Naive B cell (primary cell): ENCODE results near the gene RDX. TPM values are rescaled to one million over a fixed set of nuclear protein-coding genes. Genes with fewer than 3 reads are reported as not detected.
"Not testable (repeated sequence)": the region's sequence is repeated elsewhere in the genome, so short reads cannot be mapped to it uniquely, and the experiment has no call there.

Source experiments
- ATAC-seq, 2 donors: fragments of 150-1000 bp; cut with Tn5 transposase; 2 replicates each; pipeline ENCODE4 v1.10.0; 2021; ENCODE audit warnings: low read depth in 2 of 2, mild to moderate bottlenecking in 2 of 2, moderate library complexity in 2 of 2
- DNase-seq: peaks from one replicate; pipeline ENCODE4 v3.0.0; 2022
- H3K27ac Mint-ChIP-seq, 6 donors: one replicate each; pipeline ENCODE4 v1.8.0; 2020 to 2022; ENCODE audit warnings: mild to moderate bottlenecking in 6 of 6, mixed read lengths in 6 of 6, moderate library complexity in 5 of 6, inconsistent platforms in 2 of 6
- H3K27me3 Mint-ChIP-seq, 3 donors: one replicate each; pipeline ENCODE4 v1.8.0; 2021 to 2022; ENCODE audit warnings: mixed read lengths in 3 of 3, mild to moderate bottlenecking in 1 of 3
- H3K36me3 Mint-ChIP-seq, 2 donors: one replicate each; pipeline ENCODE4 v1.8.0; 2020 to 2022; ENCODE audit warnings: mixed read lengths in 2 of 2, inconsistent platforms in 1 of 2, mild to moderate bottlenecking in 1 of 2
- H3K4me1 Mint-ChIP-seq, 3 donors: one replicate each; pipeline ENCODE4 v1.8.0; 2020 to 2022; ENCODE audit warnings: mixed read lengths in 3 of 3, inconsistent platforms in 1 of 3, mild to moderate bottlenecking in 1 of 3, moderate library complexity in 1 of 3
- H3K4me3 Mint-ChIP-seq, 8 donors: one replicate each; pipeline ENCODE4 v1.8.0; 2020 to 2022; ENCODE audit warnings: mild to moderate bottlenecking in 8 of 8, mixed read lengths in 8 of 8, moderate library complexity in 8 of 8, inconsistent platforms in 2 of 8
- H3K9me3 Mint-ChIP-seq, 7 donors: one replicate each; pipeline ENCODE4 v1.8.0; 2020 to 2022; ENCODE audit warnings: mixed read lengths in 7 of 7, mild to moderate bottlenecking in 5 of 7, inconsistent platforms in 2 of 7, moderate library complexity in 1 of 7
- polyA plus RNA-seq, 6 donors: library from polyadenylated mRNA; unstranded; fragments of 300-500 nt; fragmentation: Illumina TruSeq; gene quantifications; one replicate each; pipeline ENCODE4 v1.2.3, GENCODE V29; 2021; ENCODE audit warnings: low read depth in 6 of 6

The RDX gene
- polyA plus RNA-seq, 6 donors from 2014 or later, result 4.1 to 13.7 (median 8.9) TPM

DNA sequence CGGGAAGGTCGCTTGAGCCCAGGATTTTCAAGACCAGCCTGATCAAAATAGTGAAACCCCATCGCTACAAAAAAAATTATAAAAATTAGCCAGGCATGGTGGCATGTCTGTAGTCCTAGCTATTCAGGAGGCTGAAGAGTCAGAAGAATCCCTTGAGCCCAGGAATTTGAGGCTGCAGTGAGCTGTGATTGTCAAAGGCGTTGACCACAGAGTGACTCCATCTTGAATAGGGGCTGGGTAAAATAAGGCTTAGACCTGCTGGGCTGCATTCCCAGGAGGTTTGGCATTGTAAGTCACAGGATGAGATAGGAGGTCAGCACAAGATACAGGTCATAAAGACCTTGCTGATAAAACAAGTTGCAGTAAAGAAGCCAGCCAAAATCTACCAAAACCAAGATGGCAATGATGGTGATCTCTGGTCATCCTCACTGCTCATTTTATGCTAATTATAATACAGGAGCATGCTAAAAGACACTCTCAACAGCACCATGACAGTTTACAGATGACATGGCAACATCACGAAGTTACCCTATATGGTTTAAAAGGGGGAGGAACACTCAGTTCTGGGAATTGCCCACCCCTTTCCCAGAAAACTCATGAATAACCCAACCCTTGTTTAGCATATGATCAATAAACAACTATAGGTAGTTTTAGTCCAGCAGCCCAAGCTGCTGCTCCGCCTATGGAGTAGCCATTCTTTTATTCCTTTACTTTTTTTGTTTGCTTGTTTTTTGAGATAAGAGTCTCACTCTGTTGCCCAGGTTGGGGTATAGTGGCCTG is 2.8 kb upstream of the RDX start:
- H3K27ac Mint-ChIP-seq, result no peak overlapping the region
- ATAC-seq (no peak), DNase-seq (no peak)
- H3K4me3 Mint-ChIP-seq, result peak overlapping the region in 1 of 8 donors; percentile 91
- peaks cover 0 to 7% (median 0%) of the 10 kb centered on the region in 7 donors for H3K9me3 Mint-ChIP-seq
- no peaks in the 10 kb centered on the region for H3K27me3 Mint-ChIP-seq
- no peaks in the 10 kb centered on the region for H3K36me3 Mint-ChIP-seq
- peaks cover 0 to 14% (median 4%) of the 10 kb centered on the region in 3 donors for H3K4me1 Mint-ChIP-seq

DNA sequence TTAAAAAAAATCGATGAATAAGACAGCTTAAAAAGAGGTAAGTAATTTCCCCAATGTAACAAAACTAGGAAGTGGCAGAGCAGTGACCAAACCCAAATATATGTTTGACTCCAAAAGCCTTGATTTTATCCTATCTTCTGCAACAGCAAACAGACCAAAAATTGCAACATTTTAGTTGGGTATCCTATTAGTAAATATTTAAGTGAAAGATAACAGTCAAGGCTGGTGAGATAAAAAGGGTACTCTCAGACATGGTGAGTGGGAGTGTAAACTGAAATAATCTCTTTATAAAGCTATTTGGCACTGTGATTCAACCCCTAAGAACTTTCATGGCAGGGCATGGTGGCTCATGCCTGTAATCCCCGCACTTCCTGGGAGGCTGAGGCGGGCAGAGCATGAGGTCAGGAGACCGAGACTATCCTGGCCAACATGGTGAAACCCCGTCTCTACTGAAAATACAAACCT is 1.9 kb upstream of the RDX start:
- Mint-ChIP-seq H3K36me3 (no peaks in the 10 kb centered on the region), H3K4me3 (peak overlapping the region in 1 of 8 donors; percentile 91), H3K9me3 (peaks cover 0 to 7% (median 0%) of the 10 kb centered on the region in 7 donors), H3K27me3 (no peaks in the 10 kb centered on the region), H3K27ac (no peak overlapping the region), H3K4me1 (peaks cover 0 to 18% (median 7%) of the 10 kb centered on the region in 3 donors)
- DNase-seq, result no peak
- no peak for ATAC-seq

DNA sequence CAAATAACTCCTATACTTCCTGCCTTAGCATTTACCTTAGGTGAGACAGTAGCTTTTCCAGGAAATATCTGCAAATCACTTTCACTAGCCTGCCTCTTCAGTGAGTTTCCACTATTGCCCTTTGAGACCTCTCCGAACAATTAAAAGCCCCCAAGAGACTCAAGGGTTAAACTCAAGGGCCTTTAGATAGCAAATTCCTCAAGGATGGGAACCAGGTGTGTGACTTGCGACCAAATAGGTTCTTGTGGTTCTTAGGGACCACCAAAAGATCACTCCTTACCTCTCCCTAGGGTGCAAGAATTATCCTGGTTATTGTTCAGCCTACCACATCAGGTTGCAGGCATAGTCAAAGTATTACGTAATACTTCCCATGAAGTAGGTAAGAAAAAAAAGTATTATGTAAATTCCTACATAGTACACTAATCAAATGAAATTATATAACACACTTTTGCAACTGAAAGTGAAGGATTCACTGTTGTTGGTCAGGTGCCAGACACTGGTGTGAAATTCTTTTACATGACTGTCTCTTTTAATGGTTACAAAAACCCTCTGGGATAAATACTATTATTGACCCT is 1.4 kb upstream of the RDX start:
- DNase-seq (no peak), ATAC-seq (no peak)
- no peaks in the 10 kb centered on the region for H3K36me3 Mint-ChIP-seq
- peaks cover 0 to 20% (median 8%) of the 10 kb centered on the region in 3 donors for H3K4me1 Mint-ChIP-seq
- no peak overlapping the region for H3K27ac Mint-ChIP-seq
- H3K9me3 Mint-ChIP-seq, result peaks cover 0 to 7% (median 0%) of the 10 kb centered on the region in 7 donors
- no peaks in the 10 kb centered on the region for H3K27me3 Mint-ChIP-seq
- peak overlapping the region in 6 of 8 donors; percentile 7 to 91 (median 56) for H3K4me3 Mint-ChIP-seq

DNA sequence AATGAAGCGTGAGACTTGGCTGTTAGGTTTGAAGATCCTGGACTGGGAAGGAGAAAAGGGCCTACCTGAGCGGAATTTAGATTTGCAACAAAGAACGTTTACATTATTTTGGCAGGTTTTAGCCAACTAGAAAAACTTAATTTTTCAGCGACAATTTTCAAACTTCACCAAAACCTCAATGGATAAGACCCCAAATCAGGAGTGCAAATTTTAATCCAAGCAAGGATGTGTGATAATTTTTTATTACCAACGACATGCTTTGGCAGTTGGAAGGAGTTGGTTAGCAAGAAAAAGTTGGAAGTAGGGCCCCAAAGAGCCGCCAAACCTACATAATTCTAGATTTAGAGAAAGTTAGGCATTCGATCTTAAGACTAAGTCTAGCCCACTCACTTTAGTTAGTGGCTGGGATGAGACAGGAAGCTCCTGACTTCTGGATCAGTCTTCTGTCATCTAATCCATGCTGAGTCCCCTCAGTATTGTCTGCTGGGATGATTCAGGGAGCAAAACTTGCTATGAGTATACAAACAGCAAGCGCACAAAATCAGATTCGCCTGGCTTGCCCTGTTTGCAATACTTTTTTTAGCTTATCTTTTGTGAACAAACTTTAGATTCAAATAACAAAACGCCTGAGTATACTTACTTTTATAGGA is 787 bp upstream of the RDX start:
- Mint-ChIP-seq H3K27me3 (no peaks in the 10 kb centered on the region), H3K27ac (peak overlapping the region in 1 of 6 donors; percentile 32), H3K4me3 (peak overlapping the region; percentile 56 to 91 (median 82)), H3K4me1 (peaks cover 0 to 20% (median 8%) of the 10 kb centered on the region in 3 donors), H3K9me3 (peaks cover 0 to 7% (median 0%) of the 10 kb centered on the region in 7 donors), H3K36me3 (no peaks in the 10 kb centered on the region)
- DNase-seq (no peak), ATAC-seq (no peak)

DNA sequence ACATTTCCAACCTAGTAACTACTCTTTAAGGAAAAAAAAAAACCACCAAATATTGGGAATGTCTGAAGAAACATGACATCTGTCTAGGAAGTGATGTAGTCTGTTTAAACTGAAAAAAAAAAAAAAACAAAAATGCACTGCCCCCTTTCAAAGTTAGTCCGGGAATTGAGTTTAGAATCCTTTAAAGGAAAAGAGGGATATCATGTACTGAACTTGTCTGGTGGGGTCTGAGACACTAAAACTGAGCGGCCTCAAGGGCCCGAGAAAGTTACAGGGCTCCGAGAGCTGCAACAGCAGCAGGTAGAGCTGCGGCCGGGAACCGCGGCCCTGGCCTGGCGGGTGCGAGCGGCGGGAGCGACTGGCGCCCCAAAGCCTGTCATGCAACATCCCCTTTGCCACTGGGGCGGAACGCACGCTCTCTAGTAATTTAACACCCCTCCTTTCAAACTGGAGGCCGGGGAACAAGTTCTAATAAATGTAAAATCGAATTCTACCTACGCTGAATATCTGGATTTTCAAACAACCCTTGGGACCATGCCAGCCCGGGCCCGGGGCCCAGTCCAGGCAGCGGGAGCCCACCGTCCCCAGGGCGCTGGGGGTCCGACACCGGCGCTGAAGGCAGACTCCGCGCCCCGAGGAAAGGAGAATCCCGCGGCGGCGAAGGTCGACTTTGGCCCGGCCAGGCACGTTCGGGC is 736 bp downstream of the RDX start:
- peaks cover 0 to 7% (median 0%) of the 10 kb centered on the region in 7 donors for H3K9me3 Mint-ChIP-seq
- ATAC-seq, result peak; percentile 75 to 77
- peaks cover 0 to 5% (median 0%) of the 10 kb centered on the region in 3 donors for H3K27me3 Mint-ChIP-seq
- H3K36me3 Mint-ChIP-seq, result peaks cover 0 to 5% of the 10 kb centered on the region in 2 donors
- peak overlapping the region in 4 of 6 donors; percentile 12 to 67 (median 39) for H3K27ac Mint-ChIP-seq
- peak; percentile 59 for DNase-seq
- peaks cover 10 to 25% (median 18%) of the 10 kb centered on the region in 3 donors for H3K4me1 Mint-ChIP-seq
- H3K4me3 Mint-ChIP-seq, result peak overlapping the region; percentile 81 to 93 (median 90)

DNA sequence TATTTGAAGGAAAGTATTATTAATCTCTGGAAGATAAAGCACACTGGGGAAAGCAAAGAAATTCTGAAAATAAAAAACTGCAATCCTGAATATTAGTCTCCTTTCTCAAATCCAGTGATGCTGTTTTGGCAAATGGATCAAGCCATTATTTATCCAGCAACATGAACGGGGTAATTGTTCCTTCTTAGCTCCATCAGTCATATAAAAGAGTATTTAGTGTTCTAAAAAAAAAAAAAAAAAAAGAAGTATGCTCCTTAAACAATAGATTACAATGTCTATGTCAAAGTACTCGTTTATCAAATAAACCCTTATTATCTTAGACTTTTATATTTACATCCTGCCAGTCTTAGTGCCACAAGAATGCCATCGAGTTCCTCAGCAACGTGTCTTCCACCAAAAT is 1.3 kb downstream of the RDX start:
- peaks cover 10 to 25% (median 19%) of the 10 kb centered on the region in 3 donors for H3K4me1 Mint-ChIP-seq
- peaks cover 0 to 5% of the 10 kb centered on the region in 2 donors for H3K36me3 Mint-ChIP-seq
- peaks cover 0 to 3% (median 0%) of the 10 kb centered on the region in 7 donors for H3K9me3 Mint-ChIP-seq
- DNase-seq (no peak), ATAC-seq (no peak)
- H3K4me3 Mint-ChIP-seq, result peak overlapping the region in 7 of 8 donors; percentile 22 to 92 (median 89)
- H3K27me3 Mint-ChIP-seq, result peaks cover 0 to 5% (median 0%) of the 10 kb centered on the region in 3 donors
- H3K27ac Mint-ChIP-seq, result peak overlapping the region in 2 of 6 donors; percentile 24 to 67

DNA sequence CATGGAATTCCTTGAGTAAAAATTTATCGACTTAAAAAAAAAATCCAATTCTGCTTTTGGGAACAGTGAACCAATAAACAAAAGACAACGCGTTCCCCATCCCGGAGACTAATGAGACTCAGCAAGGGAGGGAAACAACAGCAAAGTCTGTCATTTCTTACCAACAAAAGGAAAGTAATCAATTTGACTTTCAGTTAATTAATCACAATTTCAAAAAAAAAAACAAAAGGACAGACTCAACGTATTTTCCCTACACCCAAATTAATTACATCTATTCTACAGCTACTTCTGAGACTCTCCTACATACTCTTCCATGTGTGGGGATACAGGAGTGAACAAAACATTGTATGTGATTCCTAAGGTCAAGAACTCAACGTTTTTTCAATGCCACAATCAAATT is 1.9 kb downstream of the RDX start:
- Mint-ChIP-seq H3K27ac (no peak overlapping the region), H3K27me3 (peaks cover 0 to 5% (median 0%) of the 10 kb centered on the region in 3 donors), H3K4me1 (peaks cover 10 to 25% (median 19%) of the 10 kb centered on the region in 3 donors), H3K4me3 (peak overlapping the region in 4 of 8 donors; percentile 19 to 91 (median 24)), H3K9me3 (peaks cover 0 to 2% (median 0%) of the 10 kb centered on the region in 7 donors), H3K36me3 (peaks cover 0 to 5% of the 10 kb centered on the region in 2 donors)
- DNase-seq (no peak), ATAC-seq (no peak)

DNA sequence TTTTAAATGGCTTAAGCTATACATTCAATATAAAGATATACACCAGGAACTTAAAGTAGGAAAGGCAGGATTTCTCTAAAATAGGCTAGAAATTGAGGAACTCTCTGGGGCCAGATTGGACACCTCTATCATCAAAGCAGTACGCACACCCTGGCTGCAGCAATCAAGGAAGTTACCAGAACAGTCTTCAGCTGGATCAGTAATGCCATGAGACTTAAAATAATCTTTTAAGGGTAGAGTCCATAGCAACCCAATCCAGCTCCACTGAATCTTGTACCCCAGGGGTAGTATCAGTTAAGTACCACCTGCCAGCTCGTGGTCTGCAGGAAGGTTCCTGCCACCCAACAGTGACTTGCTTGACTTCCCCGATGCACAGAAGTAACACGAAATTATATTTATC is 3.0 kb downstream of the RDX start:
- ATAC-seq (no peak), DNase-seq (no peak)
- peaks cover 0 to 2% (median 0%) of the 10 kb centered on the region in 7 donors for H3K9me3 Mint-ChIP-seq
- peaks cover 0 to 5% (median 0%) of the 10 kb centered on the region in 3 donors for H3K27me3 Mint-ChIP-seq
- peaks cover 10 to 25% (median 19%) of the 10 kb centered on the region in 3 donors for H3K4me1 Mint-ChIP-seq
- H3K27ac Mint-ChIP-seq, result no peak overlapping the region
- peak overlapping the region in 2 of 8 donors; percentile 33 to 91 for H3K4me3 Mint-ChIP-seq
- peaks cover 0 to 5% of the 10 kb centered on the region in 2 donors for H3K36me3 Mint-ChIP-seq

DNA sequence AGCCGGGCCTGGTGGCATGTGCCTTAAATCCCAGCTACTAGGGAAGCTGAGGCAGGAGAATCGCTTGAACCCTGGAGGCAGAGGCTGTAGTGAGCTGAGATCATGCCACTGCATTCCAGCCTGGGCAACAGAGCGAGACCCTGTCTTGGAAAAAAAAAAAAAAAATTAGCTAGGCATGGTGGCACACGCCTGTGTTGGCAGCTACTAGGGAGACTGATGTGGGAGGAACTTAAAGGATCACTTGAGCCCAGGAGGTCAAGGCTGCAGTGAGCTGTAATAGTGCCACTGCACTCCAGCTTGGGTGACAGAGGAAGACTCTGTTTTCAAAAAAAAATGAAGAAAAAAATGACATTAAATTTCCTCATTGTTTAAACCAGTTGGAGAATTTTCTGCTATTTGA is 4.3 kb downstream of the RDX start:
- not testable (repeated sequence) for H3K27me3 Mint-ChIP-seq, H3K9me3 Mint-ChIP-seq, H3K27ac Mint-ChIP-seq, H3K36me3 Mint-ChIP-seq, H3K4me3 Mint-ChIP-seq, ATAC-seq, DNase-seq
- peaks cover 19 to 36% (median 25%) of the 10 kb centered on the region in 3 donors for H3K4me1 Mint-ChIP-seq

DNA sequence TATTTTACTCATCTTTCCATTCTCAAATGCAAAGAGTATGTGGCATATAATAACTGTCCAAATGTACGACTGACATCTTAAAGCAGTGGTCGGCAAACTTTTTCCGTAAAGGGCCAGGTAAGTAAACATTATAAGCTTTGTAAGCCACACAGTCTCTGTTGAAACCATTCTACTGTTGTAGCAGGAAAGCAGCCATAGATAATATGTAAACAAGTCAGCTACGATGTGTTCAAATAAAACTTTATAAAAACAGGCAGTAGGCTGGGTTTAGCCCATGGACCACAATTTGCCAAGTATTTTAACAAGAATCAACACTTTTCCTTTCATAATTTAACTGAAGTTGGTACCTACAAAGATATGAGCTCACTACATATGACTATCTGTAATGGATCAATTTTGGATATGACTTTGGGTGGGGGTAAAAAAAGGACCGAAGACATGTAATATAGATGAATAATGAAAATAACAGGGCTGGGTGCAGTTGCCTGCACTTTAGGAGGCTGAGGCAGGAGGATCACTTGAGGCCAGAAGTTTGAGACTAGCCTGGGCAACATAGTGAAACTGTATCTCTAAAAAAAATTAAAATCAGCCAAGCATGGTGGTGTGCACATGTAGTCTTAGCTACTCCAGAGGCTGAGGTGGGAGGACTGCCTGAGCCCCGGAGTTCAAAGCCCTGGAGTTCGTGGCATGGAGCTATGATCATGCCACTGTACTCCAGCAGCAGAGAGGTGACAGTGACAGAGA is 5.7 kb downstream of the RDX start:
- H3K9me3 Mint-ChIP-seq, result peaks cover 0 to 2% (median 0%) of the 10 kb centered on the region in 7 donors
- H3K4me1 Mint-ChIP-seq, result peaks cover 25 to 36% (median 30%) of the 10 kb centered on the region in 3 donors
- H3K27ac Mint-ChIP-seq, result peak overlapping the region in 2 of 6 donors; percentile 36 to 71
- DNase-seq (no peak), ATAC-seq (no peak)
- peaks cover 0 to 5% of the 10 kb centered on the region in 2 donors for H3K36me3 Mint-ChIP-seq
- H3K27me3 Mint-ChIP-seq, result peaks cover 0 to 5% (median 0%) of the 10 kb centered on the region in 3 donors
- no peak overlapping the region for H3K4me3 Mint-ChIP-seq

DNA sequence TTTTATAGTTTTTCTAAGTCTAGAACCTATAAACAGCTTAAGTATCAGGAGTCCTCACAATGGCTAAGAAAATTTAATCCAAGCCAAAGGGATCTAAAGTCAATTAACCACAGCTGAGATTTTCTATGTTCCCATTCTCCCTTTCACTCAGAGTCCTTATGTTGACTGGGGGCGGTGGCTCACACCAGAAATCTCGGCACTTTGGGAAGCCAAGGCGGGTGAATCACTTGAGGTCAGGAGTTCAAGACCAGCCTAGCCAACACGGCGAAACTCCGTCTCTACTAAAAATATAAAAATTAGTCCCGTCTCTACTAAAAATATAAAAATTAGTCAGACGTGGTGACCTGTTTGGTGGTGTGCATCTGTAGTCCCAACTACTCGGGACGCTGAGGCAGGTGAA is 6.9 kb downstream of the RDX start:
- DNase-seq, result no peak
- Mint-ChIP-seq H3K9me3 (peaks cover 0 to 2% (median 0%) of the 10 kb centered on the region in 7 donors), H3K4me1 (peaks cover 25 to 26% (median 25%) of the 10 kb centered on the region in 3 donors), H3K4me3 (no peak overlapping the region), H3K36me3 (peaks cover 0 to 5% of the 10 kb centered on the region in 2 donors), H3K27ac (no peak overlapping the region), H3K27me3 (peaks cover 0 to 5% (median 0%) of the 10 kb centered on the region in 3 donors)
- ATAC-seq, result no peak

DNA sequence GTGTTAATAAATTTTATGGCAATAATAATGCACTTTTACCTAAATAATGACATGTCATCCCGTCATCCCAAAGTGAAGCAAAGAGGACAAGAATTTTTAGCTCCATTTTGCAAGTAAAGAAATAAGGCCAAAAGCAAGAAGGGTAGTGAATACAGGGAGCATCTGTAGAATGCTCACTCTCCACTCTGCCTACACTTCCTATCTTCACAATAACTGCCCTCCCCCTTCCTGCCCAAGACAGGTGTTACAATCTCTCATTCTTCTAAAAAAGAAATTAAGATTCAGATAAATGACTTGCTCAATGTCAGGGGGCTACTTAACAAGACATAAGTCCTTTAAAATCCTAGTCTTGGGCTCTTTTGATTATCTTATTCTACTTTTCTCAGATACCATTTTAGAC is 8.9 kb downstream of the RDX start:
- ATAC-seq, result no peak
- H3K4me3 Mint-ChIP-seq, result peak overlapping the region in 1 of 8 donors; percentile 44
- peaks cover 16 to 25% (median 21%) of the 10 kb centered on the region in 3 donors for H3K4me1 Mint-ChIP-seq
- DNase-seq, result no peak
- peaks cover 0 to 5% (median 0%) of the 10 kb centered on the region in 3 donors for H3K27me3 Mint-ChIP-seq
- peaks cover 0 to 5% of the 10 kb centered on the region in 2 donors for H3K36me3 Mint-ChIP-seq
- H3K9me3 Mint-ChIP-seq, result peaks cover 0 to 2% (median 0%) of the 10 kb centered on the region in 7 donors
- peak overlapping the region in 1 of 6 donors; percentile 39 for H3K27ac Mint-ChIP-seq
